Measurements from ENCODE around the gene DNAH11. TPM values are rescaled to one million over a fixed set of nuclear protein-coding genes. Genes with fewer than 3 reads are reported as not detected.

The DNAH11 gene
- total RNA-seq, 1 experiment from 2014 or later = 1.6 TPM

DNA sequence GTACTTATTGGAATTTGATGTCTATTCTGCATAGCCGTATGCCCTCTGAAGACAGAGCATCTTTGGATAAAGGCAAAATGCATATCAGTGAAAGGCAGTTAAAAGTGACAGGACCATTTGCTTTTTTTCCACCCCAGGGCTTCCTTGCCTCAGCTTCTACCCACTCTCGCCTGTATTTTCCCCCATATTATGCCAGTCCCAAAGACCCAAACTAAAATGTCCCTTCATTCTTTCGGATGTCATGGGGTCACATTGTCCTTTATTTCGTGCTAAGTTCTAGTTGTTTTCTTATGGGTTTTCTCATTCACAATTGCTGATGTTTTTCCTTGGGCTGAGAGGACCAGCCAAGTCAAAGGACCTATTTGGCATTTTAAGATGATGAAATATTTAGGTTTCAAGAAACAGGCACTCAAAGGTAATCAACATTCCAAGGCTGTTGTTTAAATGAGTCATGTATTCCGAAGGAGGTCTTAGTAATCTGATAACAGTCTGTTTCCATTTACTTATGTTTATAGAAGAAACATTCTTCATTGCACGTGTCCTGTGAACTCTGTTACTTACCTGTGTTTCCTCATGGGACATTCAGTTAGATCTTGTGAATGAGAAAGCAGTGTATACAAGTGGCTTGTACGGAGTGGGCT lies 74.1 kb downstream of the DNAH11 start:
- ATAC-seq = peak; percentile 72
- no peaks in the 10 kb centered on the region for H3K9me3 ChIP-seq (ENCODE audit: low read length)
- no peak overlapping the region for H3K9ac ChIP-seq (ENCODE audit: low read length)
- ChIA-PET POLR2A (ENCODE audit: unreplicated experiment) (no interaction called here), CTCF (no interaction called here)
- peak overlapping the region; percentile 51 for H3K27ac ChIP-seq (ENCODE audit: low read length)
- intact Hi-C loops (cut with micrococcal nuclease) = no loop called here
- peak overlapping the region; percentile 65 for H3K4me2 ChIP-seq (ENCODE audit: low read length)
- H3K27me3 ChIP-seq (ENCODE audit: low read length) = no peaks in the 10 kb centered on the region
- no peaks in the 10 kb centered on the region for H3K9me2 ChIP-seq (replicated peaks; ENCODE audit: low read length)
- TF ChIP-seq EZH2phosphoT487 (IDR thresholded peaks at IDR 0.05; ENCODE audit: borderline replicate concordance, low read length) (no peak), EZH2 (IDR thresholded peaks at IDR 0.05; ENCODE audit: low read length, unreplicated experiment) (no peak)
- TF ChIP-seq, protein P1, sequence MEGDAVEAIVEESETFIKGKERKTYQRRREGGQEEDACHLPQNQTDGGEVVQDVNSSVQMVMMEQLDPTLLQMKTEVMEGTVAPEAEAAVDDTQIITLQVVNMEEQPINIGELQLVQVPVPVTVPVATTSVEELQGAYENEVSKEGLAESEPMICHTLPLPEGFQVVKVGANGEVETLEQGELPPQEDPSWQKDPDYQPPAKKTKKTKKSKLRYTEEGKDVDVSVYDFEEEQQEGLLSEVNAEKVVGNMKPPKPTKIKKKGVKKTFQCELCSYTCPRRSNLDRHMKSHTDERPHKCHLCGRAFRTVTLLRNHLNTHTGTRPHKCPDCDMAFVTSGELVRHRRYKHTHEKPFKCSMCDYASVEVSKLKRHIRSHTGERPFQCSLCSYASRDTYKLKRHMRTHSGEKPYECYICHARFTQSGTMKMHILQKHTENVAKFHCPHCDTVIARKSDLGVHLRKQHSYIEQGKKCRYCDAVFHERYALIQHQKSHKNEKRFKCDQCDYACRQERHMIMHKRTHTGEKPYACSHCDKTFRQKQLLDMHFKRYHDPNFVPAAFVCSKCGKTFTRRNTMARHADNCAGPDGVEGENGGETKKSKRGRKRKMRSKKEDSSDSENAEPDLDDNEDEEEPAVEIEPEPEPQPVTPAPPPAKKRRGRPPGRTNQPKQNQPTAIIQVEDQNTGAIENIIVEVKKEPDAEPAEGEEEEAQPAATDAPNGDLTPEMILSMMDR (conservative IDR thresholded peaks at IDR 0.05; ENCODE audit: low read depth, low read length) = no peak
- peaks cover 22% of the 10 kb centered on the region for H3K4me1 ChIP-seq (ENCODE audit: insufficient read depth, low read length)
- H4K20me1 ChIP-seq (ENCODE audit: low read length) = no peaks in the 10 kb centered on the region
- no peaks in the 10 kb centered on the region for H3F3A ChIP-seq (ENCODE audit: low read length, unreplicated experiment)
- peak; percentile 83 for DNase-seq
- H2AFZ ChIP-seq (ENCODE audit: low read length) = no peak overlapping the region
- no peaks in the 10 kb centered on the region for H3K79me2 ChIP-seq (ENCODE audit: low read length)
- H3K36me3 ChIP-seq (ENCODE audit: low read depth, low read length) = no peaks in the 10 kb centered on the region
- H3K4me3 ChIP-seq (ENCODE audit: low read length) = 0 out of 2 replicates have a peak overlapping the region, but pooled peaks have one; percentile 9
- BruUV-seq (replicated peaks) = no TSS peak

DNA sequence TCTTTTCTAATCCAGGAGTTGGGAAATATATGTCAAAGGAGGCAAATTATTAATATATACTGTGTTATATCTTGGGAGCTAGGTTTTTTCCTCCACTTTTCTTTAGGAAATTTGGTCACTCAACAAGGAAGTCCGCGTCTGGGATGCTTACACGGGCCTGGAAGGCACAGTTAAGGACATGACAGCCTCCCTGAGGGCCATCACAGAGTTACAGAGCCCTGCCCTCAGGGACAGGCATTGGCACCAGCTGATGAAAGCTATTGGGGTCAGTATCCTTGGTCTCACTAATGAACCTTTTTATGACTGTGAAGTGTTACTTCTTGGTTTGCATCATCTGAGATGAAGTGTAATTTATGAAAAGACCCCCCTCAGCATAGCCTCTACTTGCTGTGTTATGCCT lies 74.7 kb downstream of the DNAH11 start:
- TSS peak; percentile 89 for BruUV-seq (replicated peaks)
- TF ChIP-seq, protein P1 (conservative IDR thresholded peaks at IDR 0.05; ENCODE audit: low read depth, low read length) = no peak
- TF ChIP-seq EZH2phosphoT487 (IDR thresholded peaks at IDR 0.05; ENCODE audit: borderline replicate concordance, low read length) = no peak
- TF ChIP-seq EZH2 (IDR thresholded peaks at IDR 0.05; ENCODE audit: low read length, unreplicated experiment) = no peak
- no peaks in the 10 kb centered on the region for H3K9me3 ChIP-seq (ENCODE audit: low read length)
- H3F3A ChIP-seq (ENCODE audit: low read length, unreplicated experiment) = no peaks in the 10 kb centered on the region
- H4K20me1 ChIP-seq (ENCODE audit: low read length) = no peaks in the 10 kb centered on the region
- no peaks in the 10 kb centered on the region for H3K27me3 ChIP-seq (ENCODE audit: low read length)
- H3K9me2 ChIP-seq (replicated peaks; ENCODE audit: low read length) = no peaks in the 10 kb centered on the region
- peak overlapping the region; percentile 51 for H3K27ac ChIP-seq (ENCODE audit: low read length)
- H2AFZ ChIP-seq (ENCODE audit: low read length) = no peak overlapping the region
- no peaks in the 10 kb centered on the region for H3K36me3 ChIP-seq (ENCODE audit: low read depth, low read length)
- ChIA-PET CTCF (no interaction called here), POLR2A (ENCODE audit: unreplicated experiment) (no interaction called here)
- 0 out of 2 replicates have a peak overlapping the region, but pooled peaks have one; percentile 9 for H3K4me3 ChIP-seq (ENCODE audit: low read length)
- intact Hi-C loops (cut with micrococcal nuclease) = no loop called here
- no peaks in the 10 kb centered on the region for H3K79me2 ChIP-seq (ENCODE audit: low read length)
- H3K4me1 ChIP-seq (ENCODE audit: insufficient read depth, low read length) = peaks cover 22% of the 10 kb centered on the region
- no peak overlapping the region for H3K9ac ChIP-seq (ENCODE audit: low read length)
- ATAC-seq (peak; percentile 15), DNase-seq (no peak)
- peak overlapping the region; percentile 65 for H3K4me2 ChIP-seq (ENCODE audit: low read length)

DNA sequence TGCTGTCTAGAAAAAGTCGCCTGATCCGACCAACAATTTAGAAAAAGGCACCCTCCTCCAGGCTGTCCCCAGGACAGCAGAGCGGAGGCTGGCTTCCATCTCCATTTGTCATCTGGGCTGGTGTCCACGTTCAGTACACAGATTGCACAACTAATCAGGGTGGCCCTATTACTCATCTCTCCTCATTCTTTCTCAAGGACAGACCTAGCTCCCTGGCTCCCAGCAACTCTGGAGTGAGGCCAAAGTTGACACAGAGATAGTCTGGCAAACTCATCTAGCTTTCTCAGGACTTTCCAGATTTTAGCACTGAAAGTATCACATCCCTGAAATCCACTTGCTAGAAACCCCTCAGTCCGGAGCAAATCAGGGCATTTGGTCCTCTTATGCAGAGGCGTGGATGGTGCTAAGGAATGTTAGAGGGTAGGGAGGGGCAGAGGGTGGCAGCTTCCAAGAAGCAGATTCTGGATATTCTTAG lies 75.1 kb downstream of the DNAH11 start:
- ChIA-PET POLR2A (ENCODE audit: unreplicated experiment) (no interaction called here), CTCF (interaction anchor here (1.6 kb wide), 1 partner anchor 150 kb away, joined by 5 read pairs; no protein-coding TSS in a partner anchor)
- H3K27me3 ChIP-seq (ENCODE audit: low read length) = no peaks in the 10 kb centered on the region
- peak overlapping the region; percentile 51 for H3K27ac ChIP-seq (ENCODE audit: low read length)
- no peaks in the 10 kb centered on the region for H3K9me2 ChIP-seq (replicated peaks; ENCODE audit: low read length)
- H3K9ac ChIP-seq (ENCODE audit: low read length) = no peak overlapping the region
- H3K4me3 ChIP-seq (ENCODE audit: low read length) = no peak overlapping the region
- H3K4me1 ChIP-seq (ENCODE audit: insufficient read depth, low read length) = peaks cover 22% of the 10 kb centered on the region
- TF ChIP-seq, protein P1 (conservative IDR thresholded peaks at IDR 0.05; ENCODE audit: low read depth, low read length) = no peak
- TF ChIP-seq EZH2phosphoT487 (IDR thresholded peaks at IDR 0.05; ENCODE audit: borderline replicate concordance, low read length) = no peak
- no peak for TF ChIP-seq EZH2 (IDR thresholded peaks at IDR 0.05; ENCODE audit: low read length, unreplicated experiment)
- ATAC-seq (peak; percentile 84), DNase-seq (peak; percentile 88)
- intact Hi-C loops (cut with micrococcal nuclease) = loop anchor here (1.0 kb wide), 1 partner anchor 38 kb away; no protein-coding TSS in a partner anchor
- H3F3A ChIP-seq (ENCODE audit: low read length, unreplicated experiment) = no peaks in the 10 kb centered on the region
- H3K36me3 ChIP-seq (ENCODE audit: low read depth, low read length) = no peaks in the 10 kb centered on the region
- no peaks in the 10 kb centered on the region for H4K20me1 ChIP-seq (ENCODE audit: low read length)
- BruUV-seq (replicated peaks) = no TSS peak
- H3K4me2 ChIP-seq (ENCODE audit: low read length) = peak overlapping the region; percentile 65
- no peaks in the 10 kb centered on the region for H3K79me2 ChIP-seq (ENCODE audit: low read length)
- H3K9me3 ChIP-seq (ENCODE audit: low read length) = no peaks in the 10 kb centered on the region
- H2AFZ ChIP-seq (ENCODE audit: low read length) = no peak overlapping the region

Data from PC-3 (cell line).